Ramos (cell line): ENCODE results near the gene SFMBT1.
"Not testable (repeated sequence)": the region's sequence is repeated elsewhere in the genome, so short reads cannot be mapped to it uniquely, and the experiment has no call there.

Source experiments
- in situ Hi-C: fragments of 300-500 bp; cut with MboI; formaldehyde crosslinking; loops from one replicate; pipeline ENCODE4 v1.14.3; 2022; ENCODE audit warnings: low sequenced_read_pairs; ENCODE audit not compliant: unreplicated experiment

The SFMBT1 gene

GRCh38 chr3:53044371-53044710, 1.5 kb downstream of the SFMBT1 start:
- in situ Hi-C loops: no loop called here

DNA sequence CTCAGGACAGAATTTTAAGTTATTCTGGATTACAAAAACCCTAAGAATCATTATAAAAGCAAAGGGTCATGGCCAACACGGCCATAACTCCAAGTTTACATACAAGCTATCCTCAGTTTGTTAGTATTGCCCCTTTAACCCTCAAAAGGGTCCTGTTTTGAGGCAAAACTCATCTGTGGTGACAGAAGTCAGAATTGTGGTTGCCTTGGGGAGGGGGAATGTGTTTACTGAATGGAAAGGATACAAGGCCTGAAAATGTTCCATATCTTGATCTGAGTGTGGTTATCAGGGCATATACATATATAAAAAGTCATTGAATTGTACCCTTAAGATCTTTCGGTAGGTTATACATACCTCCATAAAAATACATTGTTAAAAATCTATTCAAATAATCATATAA, 2.1 kb downstream of the SFMBT1 start:
- in situ Hi-C loops: no loop called here

- in situ Hi-C loops: no loop called here
Measured at GRCh38 chr3:53042651-53043050, 3.2 kb downstream of the SFMBT1 start.

DNA sequence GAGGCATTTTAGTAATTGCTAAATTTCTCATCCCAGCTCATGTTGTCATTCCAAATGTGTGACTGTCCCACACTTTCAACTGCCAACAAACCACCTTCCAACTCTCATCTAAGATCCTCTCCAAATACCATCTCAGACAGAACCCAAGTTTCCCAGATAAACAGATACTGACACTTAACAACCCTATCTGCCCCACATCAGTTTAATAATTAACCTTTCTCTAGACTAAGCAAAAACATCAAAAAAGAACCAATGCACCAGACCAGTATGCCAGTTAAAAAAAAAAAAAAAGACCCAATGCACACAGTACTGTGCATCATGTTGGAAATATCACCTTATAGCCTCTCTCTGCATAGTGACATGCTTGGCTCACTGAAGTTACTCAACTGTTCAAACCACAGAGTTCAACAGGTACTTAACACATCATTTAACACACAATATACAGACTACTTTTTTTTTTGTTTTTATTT, 5.5 kb downstream of the SFMBT1 start:
- in situ Hi-C loops: no loop called here

DNA sequence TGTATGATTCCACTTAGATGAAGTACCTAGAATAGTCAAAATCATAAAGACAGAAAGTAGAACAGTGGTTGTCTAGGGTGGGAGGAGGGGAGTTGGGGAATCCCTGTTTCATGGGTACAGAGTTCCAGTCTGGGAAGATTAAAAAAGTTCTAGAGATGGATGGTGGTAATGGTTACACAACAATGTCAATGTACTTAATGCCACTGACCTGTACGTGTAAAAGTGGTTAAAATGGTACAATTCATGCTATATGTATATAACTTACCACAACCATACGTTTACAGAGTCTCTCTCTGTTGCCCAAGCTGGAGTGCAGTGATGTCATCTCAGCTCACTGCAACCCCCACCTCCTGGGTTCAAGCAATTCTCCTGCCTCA, 6.5 kb downstream of the SFMBT1 start:
- in situ Hi-C loops: no loop called here

DNA sequence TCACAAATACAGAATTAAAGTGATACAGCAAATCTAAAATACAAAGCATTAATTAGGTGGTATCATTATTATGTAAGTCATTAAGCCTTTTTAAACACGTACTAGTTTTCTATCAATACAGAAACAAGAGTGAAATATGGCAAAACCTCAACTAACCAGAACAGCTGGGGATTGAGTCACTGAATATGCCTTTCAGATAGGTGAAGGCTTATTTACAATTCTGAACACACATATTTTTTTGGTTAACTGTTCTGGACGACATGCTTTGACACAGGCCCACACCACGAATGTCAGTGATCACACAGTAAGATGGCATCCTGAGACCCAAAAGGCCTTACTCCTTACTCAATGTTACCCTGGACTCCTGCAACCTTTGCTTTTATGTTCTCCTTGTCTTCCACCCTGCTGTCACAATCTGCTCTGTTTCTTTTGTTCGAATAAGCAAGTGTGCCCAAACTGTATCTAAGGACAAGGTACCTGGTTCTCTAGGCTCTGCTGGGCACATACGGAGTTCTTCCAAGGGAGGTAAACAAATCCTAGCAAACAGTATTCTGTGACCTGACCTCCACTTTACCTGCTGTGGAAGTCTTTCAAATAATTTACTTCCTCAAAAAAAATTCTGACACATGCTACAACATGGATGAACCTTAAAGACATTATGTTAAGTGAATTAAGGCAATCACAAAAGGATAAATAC, 7.0 kb downstream of the SFMBT1 start:
- in situ Hi-C loops: no loop called here

- in situ Hi-C loops: no loop called here
Measured at GRCh38 chr3:53035825-53036619, 9.9 kb downstream of the SFMBT1 start.

GRCh38 chr3:53035018-53035417, 10.9 kb downstream of the SFMBT1 start:
- in situ Hi-C loops: not testable (repeated sequence)

GRCh38 chr3:53034411-53034810, 11.5 kb downstream of the SFMBT1 start:
- in situ Hi-C loops: not testable (repeated sequence)

- in situ Hi-C loops: no loop called here
Measured at GRCh38 chr3:53032609-53033008, 13.3 kb downstream of the SFMBT1 start.

DNA sequence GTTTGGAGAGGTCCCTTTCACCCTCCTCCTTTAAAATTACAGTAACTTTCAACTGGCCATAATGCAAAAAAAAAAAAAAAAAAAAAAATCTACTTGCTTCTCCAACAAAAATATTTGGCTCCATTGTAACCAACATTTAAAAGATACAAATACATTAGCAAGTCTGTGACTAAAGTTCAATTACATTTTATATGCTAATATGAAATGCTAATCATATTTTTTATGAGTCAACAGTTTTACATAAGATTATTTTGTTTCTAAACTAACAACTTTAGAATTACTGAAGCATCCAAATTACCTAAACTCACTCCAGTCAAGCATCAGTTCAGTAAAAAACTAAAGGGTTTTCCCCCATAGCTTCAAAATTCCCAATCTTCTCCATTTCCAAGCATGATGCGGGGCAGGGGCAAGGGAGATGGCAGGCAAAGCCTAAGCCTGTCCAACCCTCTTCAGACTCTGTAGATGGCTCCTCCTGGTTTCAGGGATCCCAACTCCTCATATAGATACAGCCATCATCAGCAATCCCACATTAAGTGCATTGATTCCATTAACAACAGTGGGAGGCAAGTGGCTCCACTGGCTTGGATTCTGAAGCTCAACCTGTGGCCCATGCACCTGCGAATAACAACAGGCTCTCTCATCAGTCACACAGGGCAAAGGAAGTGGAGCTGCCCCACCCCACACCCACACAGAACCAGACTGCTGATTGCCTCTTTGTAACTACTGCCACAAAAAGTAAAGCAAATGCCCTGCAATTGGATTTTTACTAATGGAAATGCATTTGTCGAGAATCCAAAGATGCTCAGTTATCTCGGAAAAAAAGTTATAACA, 15.0 kb downstream of the SFMBT1 start:
- in situ Hi-C loops: no loop called here

DNA sequence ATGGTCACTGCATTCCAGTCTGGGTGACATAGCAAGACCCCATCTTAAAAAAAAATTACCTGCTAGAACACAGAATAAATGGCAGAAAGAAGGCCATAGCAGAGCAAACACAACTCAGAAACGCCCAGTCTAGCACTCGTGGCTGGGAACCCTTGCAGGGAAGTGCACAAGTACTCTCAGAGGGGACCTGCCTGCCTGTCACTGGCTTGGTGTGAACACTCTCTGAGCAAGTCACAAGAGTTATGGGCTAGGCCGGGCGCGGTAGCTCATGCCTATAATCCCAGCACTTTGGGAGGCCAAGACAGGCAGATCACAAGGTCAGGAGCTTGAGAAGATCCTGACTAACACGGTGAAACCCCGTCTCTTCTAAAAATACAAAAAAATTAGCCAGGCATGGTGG, 17.2 kb downstream of the SFMBT1 start:
- in situ Hi-C loops: no loop called here

GRCh38 chr3:53027254-53027844, 18.5 kb downstream of the SFMBT1 start:
- in situ Hi-C loops: no loop called here

DNA sequence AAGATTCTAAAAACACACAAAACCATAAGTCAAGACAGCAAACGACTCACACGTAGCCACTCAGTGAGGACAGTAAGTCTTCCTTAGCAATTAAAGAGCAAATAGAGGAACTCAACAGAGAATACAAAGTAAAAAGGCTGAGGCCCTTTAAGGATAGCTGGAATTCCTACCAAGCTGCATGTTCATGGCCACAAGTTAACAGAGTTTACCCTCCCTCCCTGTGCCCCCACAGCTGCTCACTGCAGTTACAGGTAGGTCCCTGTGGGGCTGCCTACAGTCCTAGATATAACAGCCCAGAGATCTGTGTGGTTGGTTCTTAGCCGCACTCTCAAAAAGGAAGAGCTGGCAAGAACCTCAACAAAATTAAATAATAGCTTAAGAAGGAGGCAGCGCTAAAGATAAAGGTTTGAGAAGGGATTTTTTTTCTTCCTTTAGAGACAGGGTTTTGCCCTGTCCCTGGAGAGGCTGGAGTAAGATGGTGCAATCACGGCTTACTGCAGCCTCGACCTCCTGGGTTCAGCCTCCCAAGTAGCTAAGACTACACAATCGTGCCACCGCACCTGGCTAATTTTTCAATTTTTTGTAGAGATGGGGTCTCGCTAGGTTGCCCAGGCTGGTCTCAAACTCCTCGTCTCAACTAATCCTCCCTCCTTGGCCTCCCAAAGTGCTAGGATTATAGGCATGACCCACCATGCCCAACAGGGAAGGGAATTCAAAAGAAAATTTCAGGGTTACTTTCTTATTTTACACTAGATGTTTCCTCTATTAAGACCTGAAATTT, 19.3 kb downstream of the SFMBT1 start:
- in situ Hi-C loops: no loop called here

DNA sequence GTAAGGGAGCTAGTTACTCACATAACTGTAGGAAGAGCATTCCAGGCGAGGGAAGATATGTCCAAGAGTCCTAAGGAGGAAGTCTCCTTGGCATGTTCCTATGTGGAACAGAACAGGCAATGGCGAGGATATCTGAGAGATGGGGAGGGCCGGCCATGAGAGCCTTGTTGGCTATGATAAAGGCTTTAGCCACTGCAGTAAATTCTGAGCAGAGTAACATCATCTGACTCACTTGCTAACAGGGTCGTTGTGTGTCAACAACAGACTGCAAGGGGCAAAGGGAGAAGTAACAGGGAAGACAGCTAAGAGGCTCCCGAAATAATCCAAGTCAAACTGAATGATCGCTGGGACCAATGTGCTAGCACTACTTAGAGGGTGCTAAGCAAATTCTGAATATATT, 21.6 kb downstream of the SFMBT1 start:
- in situ Hi-C loops: no loop called here

GRCh38 chr3:53023072-53023823, 22.6 kb downstream of the SFMBT1 start:
- in situ Hi-C loops: no loop called here

- in situ Hi-C loops: no loop called here
Measured at GRCh38 chr3:53022647-53023046, 23.2 kb downstream of the SFMBT1 start.

GRCh38 chr3:53016236-53016635, 29.6 kb downstream of the SFMBT1 start:
- in situ Hi-C loops: no loop called here

DNA sequence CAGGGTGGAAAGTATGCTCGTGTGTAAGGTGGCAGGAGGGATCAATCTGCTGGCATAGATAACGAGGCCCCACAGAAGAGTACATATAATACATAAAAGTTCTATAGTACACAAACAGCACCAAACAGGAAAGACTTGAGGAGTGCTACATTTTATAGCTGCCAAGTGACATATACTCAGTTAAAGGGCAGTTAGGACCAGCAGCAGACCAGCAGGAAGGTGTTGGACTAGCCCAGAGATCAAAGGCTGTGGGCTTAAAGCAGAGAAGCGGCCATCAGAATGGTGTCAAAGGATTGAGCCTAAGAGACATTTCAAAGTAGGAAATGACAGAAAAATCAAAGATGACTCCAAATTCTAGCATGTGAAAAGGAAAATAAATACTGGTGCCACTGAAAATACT, 34.5 kb downstream of the SFMBT1 start:
- in situ Hi-C loops: no loop called here
